ENCODE results near the gene SPRED1. TPM values are rescaled to one million over a fixed set of nuclear protein-coding genes. Genes with fewer than 3 reads are reported as not detected.

Gene SPRED1
- total RNA-seq, 1 donor from 2014 or later = 22.9 TPM

GRCh38 chr15:38323895-38324294, 71.3 kb downstream of the SPRED1 start:
- Mint-ChIP-seq H3K36me3 (ENCODE audit: insufficient read depth) (peaks cover 25% of the 10 kb centered on the region), H3K9me3 (ENCODE audit: low read depth) (no peaks in the 10 kb centered on the region)

DNA sequence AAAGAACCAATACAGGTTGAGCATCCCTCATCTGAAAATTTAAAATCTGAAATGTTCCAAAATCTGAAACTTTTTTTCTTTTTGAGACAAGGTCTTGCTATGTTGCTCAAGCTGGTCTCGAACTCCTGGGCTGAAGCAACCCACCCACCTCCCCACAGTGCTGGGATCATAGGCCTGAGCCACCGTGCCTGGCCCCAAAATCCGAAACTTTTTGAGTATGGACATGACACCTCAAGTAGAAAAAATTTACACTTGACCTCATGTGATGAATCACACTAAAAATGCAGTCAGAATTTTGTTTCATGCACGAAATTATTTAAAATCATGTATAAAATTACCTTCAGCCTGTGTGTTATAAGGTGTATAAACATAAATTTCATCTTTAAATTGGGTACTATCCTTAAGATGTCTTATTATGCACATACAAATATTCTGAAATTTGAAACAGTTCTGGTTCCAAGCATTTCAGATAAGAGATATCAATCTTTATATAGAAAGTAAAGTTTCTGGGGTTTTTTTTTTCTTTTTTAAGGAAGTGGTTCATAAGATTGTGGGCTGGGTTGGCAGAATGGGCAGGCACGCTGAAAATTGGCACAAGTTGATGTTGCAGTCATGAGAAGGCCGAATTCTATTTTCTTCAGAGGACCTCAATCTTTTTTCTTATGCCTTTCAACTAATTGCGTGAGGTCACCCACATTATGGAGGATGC, 72.5 kb downstream of the SPRED1 start:
- no peaks in the 10 kb centered on the region for H3K4me1 Mint-ChIP-seq (ENCODE audit: low read depth)
- no peaks in the 10 kb centered on the region for H3K9me3 Mint-ChIP-seq (ENCODE audit: low read depth)
- no peak for DNase-seq (ENCODE audit: low spot score, unreplicated experiment)
- no peaks in the 10 kb centered on the region for H3K27me3 Mint-ChIP-seq
- H3K36me3 Mint-ChIP-seq (ENCODE audit: insufficient read depth) = peaks cover 26% of the 10 kb centered on the region
- no peak overlapping the region for H3K4me3 Mint-ChIP-seq (ENCODE audit: low read depth)
- TF ChIP-seq, protein P1, sequence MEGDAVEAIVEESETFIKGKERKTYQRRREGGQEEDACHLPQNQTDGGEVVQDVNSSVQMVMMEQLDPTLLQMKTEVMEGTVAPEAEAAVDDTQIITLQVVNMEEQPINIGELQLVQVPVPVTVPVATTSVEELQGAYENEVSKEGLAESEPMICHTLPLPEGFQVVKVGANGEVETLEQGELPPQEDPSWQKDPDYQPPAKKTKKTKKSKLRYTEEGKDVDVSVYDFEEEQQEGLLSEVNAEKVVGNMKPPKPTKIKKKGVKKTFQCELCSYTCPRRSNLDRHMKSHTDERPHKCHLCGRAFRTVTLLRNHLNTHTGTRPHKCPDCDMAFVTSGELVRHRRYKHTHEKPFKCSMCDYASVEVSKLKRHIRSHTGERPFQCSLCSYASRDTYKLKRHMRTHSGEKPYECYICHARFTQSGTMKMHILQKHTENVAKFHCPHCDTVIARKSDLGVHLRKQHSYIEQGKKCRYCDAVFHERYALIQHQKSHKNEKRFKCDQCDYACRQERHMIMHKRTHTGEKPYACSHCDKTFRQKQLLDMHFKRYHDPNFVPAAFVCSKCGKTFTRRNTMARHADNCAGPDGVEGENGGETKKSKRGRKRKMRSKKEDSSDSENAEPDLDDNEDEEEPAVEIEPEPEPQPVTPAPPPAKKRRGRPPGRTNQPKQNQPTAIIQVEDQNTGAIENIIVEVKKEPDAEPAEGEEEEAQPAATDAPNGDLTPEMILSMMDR (IDR thresholded peaks at IDR 0.05; ENCODE audit: unreplicated experiment) = no peak
- H3K27ac Mint-ChIP-seq = no peak overlapping the region

More at GRCh38 chr15:38323895-38324294, 71.3 kb downstream of the SPRED1 start:
- Mint-ChIP-seq H3K4me1 (ENCODE audit: low read depth) (no peaks in the 10 kb centered on the region), H3K4me3 (ENCODE audit: low read depth) (no peak overlapping the region), H3K27ac (no peak overlapping the region), H3K27me3 (no peaks in the 10 kb centered on the region)
- DNase-seq (ENCODE audit: low spot score, unreplicated experiment) = no peak
- TF ChIP-seq, protein P1 (IDR thresholded peaks at IDR 0.05; ENCODE audit: unreplicated experiment) = no peak

- no peak for DNase-seq (ENCODE audit: low spot score, unreplicated experiment)
- no peak overlapping the region for H3K4me3 Mint-ChIP-seq (ENCODE audit: low read depth)
- H3K4me1 Mint-ChIP-seq (ENCODE audit: low read depth) = no peaks in the 10 kb centered on the region
- peaks cover 26% of the 10 kb centered on the region for H3K36me3 Mint-ChIP-seq (ENCODE audit: insufficient read depth)
- H3K27me3 Mint-ChIP-seq = no peaks in the 10 kb centered on the region
- TF ChIP-seq, protein P1 (IDR thresholded peaks at IDR 0.05; ENCODE audit: unreplicated experiment) = no peak
- H3K27ac Mint-ChIP-seq = no peak overlapping the region
- no peaks in the 10 kb centered on the region for H3K9me3 Mint-ChIP-seq (ENCODE audit: low read depth)
Measured at GRCh38 chr15:38325648-38325990, 73.0 kb downstream of the SPRED1 start.

GRCh38 chr15:38332711-38333110, 80.1 kb downstream of the SPRED1 start:
- Mint-ChIP-seq H3K4me3 (ENCODE audit: low read depth) (no peak overlapping the region), H3K9me3 (ENCODE audit: low read depth) (no peaks in the 10 kb centered on the region), H3K27ac (no peak overlapping the region), H3K27me3 (no peaks in the 10 kb centered on the region), H3K4me1 (ENCODE audit: low read depth) (no peaks in the 10 kb centered on the region), H3K36me3 (ENCODE audit: insufficient read depth) (peaks cover 7% of the 10 kb centered on the region)
- DNase-seq (ENCODE audit: low spot score, unreplicated experiment) = no peak
- TF ChIP-seq, protein P1 (IDR thresholded peaks at IDR 0.05; ENCODE audit: unreplicated experiment) = no peak

DNA sequence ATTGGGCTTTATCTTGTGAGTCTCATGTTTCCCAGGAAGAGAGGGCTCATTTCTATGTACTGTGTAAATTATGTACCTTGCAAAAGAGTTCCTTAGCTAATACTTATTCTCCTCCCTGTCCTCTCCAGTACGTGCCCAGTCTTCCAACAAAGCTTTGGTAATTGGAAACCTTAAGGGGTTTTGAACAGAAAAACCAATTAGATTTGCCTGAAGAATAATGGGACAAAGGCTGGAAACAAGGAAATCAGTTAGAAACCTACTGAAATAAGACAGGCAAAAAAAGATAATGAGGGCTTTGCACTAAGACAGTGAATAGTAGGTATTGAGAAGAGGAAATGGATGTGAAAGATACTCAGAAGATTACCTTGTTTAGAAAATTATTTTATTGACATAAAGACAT, 82.5 kb downstream of the SPRED1 start:
- Mint-ChIP-seq H3K9me3 (ENCODE audit: low read depth) (no peaks in the 10 kb centered on the region), H3K27ac (no peak overlapping the region), H3K36me3 (ENCODE audit: insufficient read depth) (peaks cover 8% of the 10 kb centered on the region), H3K4me3 (ENCODE audit: low read depth) (no peak overlapping the region), H3K27me3 (no peaks in the 10 kb centered on the region), H3K4me1 (ENCODE audit: low read depth) (no peaks in the 10 kb centered on the region)
- TF ChIP-seq, protein P1 (IDR thresholded peaks at IDR 0.05; ENCODE audit: unreplicated experiment) = no peak
- DNase-seq (ENCODE audit: low spot score, unreplicated experiment) = no peak

Measured in progenitor cell of endocrine pancreas (in vitro differentiated cells).